ENCODE measurements around the gene PITX2. TPM values are rescaled to one million over a fixed set of nuclear protein-coding genes. Genes with fewer than 3 reads are reported as not detected.

PITX2 gene
- polyA plus RNA-seq, 1 of the 3 experiments (the other 2 are of a cell fraction), result not detected

DNA sequence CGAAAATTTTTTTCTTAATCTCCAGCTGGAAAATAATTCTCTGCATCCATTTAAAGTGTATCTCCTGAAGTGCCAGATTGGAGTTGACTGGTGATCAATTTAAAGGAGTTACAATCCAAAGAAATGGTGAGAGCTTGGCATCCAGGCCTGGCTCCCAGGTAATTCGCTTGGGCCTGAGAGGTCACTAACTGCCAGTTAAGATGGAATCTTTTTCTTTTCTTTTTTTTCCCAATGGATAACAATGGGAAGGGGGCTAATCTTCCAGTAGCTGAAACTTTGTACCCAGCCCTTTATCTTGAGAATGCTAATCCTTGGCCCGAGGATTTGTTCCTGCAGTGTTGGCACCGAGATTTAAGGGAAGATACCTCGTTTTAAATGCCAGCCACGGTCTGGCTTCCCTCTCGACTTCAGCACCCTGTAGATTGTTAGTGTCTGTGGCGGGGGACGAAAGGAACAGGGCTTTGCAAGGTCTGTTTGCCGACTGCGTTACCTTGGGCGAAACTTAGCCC, 13.3 kb upstream of the PITX2 start (continued):
- TF ChIP-seq SIN3A (IDR thresholded peaks at IDR 0.05; ENCODE audit: borderline replicate concordance, low read depth, low read length) (no peak), CHD2 (IDR thresholded peaks at IDR 0.05; ENCODE audit: low read length, partially characterized antibody) (no peak), GATA2 (CRISPR knock-in tag; IDR thresholded peaks at IDR 0.05) (no peak), RAD21 (IDR thresholded peaks at IDR 0.05; ENCODE audit: low read length) (no peak), NRF1 (IDR thresholded peaks at IDR 0.05; ENCODE audit: low read depth, low read length) (no peak), POLR2AphosphoS5 (IDR thresholded peaks at IDR 0.05; ENCODE audit: low read depth, low read length) (no peak)
- TF ChIP-seq, protein P1, sequence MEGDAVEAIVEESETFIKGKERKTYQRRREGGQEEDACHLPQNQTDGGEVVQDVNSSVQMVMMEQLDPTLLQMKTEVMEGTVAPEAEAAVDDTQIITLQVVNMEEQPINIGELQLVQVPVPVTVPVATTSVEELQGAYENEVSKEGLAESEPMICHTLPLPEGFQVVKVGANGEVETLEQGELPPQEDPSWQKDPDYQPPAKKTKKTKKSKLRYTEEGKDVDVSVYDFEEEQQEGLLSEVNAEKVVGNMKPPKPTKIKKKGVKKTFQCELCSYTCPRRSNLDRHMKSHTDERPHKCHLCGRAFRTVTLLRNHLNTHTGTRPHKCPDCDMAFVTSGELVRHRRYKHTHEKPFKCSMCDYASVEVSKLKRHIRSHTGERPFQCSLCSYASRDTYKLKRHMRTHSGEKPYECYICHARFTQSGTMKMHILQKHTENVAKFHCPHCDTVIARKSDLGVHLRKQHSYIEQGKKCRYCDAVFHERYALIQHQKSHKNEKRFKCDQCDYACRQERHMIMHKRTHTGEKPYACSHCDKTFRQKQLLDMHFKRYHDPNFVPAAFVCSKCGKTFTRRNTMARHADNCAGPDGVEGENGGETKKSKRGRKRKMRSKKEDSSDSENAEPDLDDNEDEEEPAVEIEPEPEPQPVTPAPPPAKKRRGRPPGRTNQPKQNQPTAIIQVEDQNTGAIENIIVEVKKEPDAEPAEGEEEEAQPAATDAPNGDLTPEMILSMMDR (IDR thresholded peaks at IDR 0.05), result no peak
- TF ChIP-seq, protein P2, sequence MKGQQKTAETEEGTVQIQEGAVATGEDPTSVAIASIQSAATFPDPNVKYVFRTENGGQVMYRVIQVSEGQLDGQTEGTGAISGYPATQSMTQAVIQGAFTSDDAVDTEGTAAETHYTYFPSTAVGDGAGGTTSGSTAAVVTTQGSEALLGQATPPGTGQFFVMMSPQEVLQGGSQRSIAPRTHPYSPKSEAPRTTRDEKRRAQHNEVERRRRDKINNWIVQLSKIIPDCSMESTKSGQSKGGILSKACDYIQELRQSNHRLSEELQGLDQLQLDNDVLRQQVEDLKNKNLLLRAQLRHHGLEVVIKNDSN (IDR thresholded peaks at IDR 0.05; ENCODE audit: borderline replicate concordance, low read depth), result no peak
- TF ChIP-seq, protein P3, sequence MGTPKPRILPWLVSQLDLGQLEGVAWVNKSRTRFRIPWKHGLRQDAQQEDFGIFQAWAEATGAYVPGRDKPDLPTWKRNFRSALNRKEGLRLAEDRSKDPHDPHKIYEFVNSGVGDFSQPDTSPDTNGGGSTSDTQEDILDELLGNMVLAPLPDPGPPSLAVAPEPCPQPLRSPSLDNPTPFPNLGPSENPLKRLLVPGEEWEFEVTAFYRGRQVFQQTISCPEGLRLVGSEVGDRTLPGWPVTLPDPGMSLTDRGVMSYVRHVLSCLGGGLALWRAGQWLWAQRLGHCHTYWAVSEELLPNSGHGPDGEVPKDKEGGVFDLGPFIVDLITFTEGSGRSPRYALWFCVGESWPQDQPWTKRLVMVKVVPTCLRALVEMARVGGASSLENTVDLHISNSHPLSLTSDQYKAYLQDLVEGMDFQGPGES (IDR thresholded peaks at IDR 0.05; ENCODE audit: low read depth, low read length), result no peak

DNA sequence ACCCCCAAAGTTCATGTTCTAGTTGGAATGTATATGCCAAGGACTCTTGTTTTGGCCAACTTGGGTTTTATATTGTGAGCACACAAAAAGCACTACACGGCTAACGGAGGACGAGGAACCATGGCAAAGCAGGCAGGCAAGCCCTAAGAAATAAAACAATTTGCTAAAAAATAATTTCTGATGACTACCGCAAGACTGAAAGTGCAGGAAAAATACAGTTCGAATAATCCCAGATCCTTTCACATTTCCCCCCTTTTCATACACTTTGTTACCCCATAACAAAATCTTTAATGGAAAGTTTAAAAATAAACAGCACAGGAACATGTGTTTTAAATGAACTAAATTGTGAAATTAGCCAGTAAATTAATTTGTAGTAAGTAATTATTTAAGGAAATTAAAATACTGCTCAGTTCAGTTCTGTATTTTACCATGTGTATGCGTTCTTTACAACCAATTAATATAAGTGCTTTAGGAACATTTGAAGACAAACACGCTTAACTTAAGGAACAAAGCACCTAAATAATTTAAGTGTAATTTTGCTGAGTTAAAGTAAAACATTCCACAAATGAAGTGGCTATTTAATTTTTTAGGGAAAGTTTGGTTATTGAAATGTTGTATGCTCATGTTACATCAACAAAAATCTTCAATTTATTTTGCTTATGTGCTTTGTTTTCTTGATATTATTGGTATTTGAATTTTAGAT, 12.4 kb upstream of the PITX2 start:
- H2AFZ ChIP-seq (ENCODE audit: low read depth), result no peak overlapping the region
- no peak overlapping the region for H3K4me2 ChIP-seq
- 11% methylated on average over 7 of the region's 7 CpGs for WGBS (ENCODE audit: low lambda C conversion rate)
- no peaks in the 10 kb centered on the region for H3K9me2 ChIP-seq
- H3K9ac ChIP-seq, result no peak overlapping the region
- no peaks in the 10 kb centered on the region for H3K9me3 ChIP-seq
- no peaks in the 10 kb centered on the region for H3K79me2 ChIP-seq (ENCODE audit: insufficient read depth)
- ChIA-PET CTCF (no interaction called here), POLR2A (no interaction called here)
- H3F3A ChIP-seq (replicated peaks; ENCODE audit: insufficient read depth), result no peaks in the 10 kb centered on the region
- no peaks in the 10 kb centered on the region for H3K36me3 ChIP-seq (replicated peaks in 1 of 2; ENCODE audit: control insufficient read depth in 1 of 2, insufficient read depth in 2 of 2, low read length in 1 of 2)
- no peak for DNase-seq
- H3K4me1 ChIP-seq (ENCODE audit: control insufficient read depth in 1 of 2, insufficient read depth in 2 of 2, low read depth in 1 of 2, low read length in 1 of 2), result peaks cover 0 to 10% of the 10 kb centered on the region in 2 experiments; a peak in 1 of 4 replicates
- H3K4me3 ChIP-seq (ENCODE audit: low read depth in 2 of 2, low read length in 1 of 2), result no peak overlapping the region
- H3K27me3 ChIP-seq (ENCODE audit: insufficient read depth), result peaks cover 95% of the 10 kb centered on the region
- no peaks in the 10 kb centered on the region for H4K20me1 ChIP-seq (ENCODE audit: insufficient read depth)
- H3K27ac ChIP-seq (ENCODE audit: low read depth in 2 of 2, low read length in 1 of 2), result no peak overlapping the region
- TF ChIP-seq GABPA (IDR thresholded peaks at IDR 0.05; ENCODE audit: low read depth) (no peak), EP300 (IDR thresholded peaks at IDR 0.05; ENCODE audit: borderline replicate concordance in 1 of 2, low read depth in 1 of 2, low read length in 1 of 2) (no peak), GATA2 (CRISPR knock-in tag; IDR thresholded peaks at IDR 0.05) (no peak), JUND (IDR thresholded peaks at IDR 0.05) (no peak), RCOR1 (IDR thresholded peaks at IDR 0.05; ENCODE audit: low read length) (no peak), RXRA (IDR thresholded peaks at IDR 0.05; ENCODE audit: borderline replicate concordance, low read depth) (no peak), NFIC (IDR thresholded peaks at IDR 0.05; ENCODE audit: borderline replicate concordance) (no peak), RFX5 (IDR thresholded peaks at IDR 0.05; ENCODE audit: low read length) (no peak), RAD21 (IDR thresholded peaks at IDR 0.05; ENCODE audit: low read length) (no peak), SIN3A (IDR thresholded peaks at IDR 0.05; ENCODE audit: borderline replicate concordance, low read depth, low read length) (no peak), SMC3 (IDR thresholded peaks at IDR 0.05; ENCODE audit: low read depth, low read length) (no peak), MXI1 (IDR thresholded peaks at IDR 0.05; ENCODE audit: low read depth, low read length) (no peak), TCF12 (IDR thresholded peaks at IDR 0.05) (no peak), MEF2A (IDR thresholded peaks at IDR 0.05; ENCODE audit: borderline replicate concordance, low read depth) (no peak), FOXM1 (IDR thresholded peaks at IDR 0.05; ENCODE audit: low read depth) (no peak), FOSL2 (IDR thresholded peaks at IDR 0.05; ENCODE audit: borderline replicate concordance, low read depth) (no peak), FOXJ3 (CRISPR knock-in tag; IDR thresholded peaks at IDR 0.05) (no peak)
- TF ChIP-seq, protein P4, sequence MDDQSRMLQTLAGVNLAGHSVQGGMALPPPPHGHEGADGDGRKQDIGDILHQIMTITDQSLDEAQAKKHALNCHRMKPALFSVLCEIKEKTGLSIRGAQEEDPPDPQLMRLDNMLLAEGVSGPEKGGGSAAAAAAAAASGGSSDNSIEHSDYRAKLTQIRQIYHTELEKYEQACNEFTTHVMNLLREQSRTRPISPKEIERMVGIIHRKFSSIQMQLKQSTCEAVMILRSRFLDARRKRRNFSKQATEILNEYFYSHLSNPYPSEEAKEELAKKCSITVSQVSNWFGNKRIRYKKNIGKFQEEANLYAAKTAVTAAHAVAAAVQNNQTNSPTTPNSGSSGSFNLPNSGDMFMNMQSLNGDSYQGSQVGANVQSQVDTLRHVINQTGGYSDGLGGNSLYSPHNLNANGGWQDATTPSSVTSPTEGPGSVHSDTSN (IDR thresholded peaks at IDR 0.05), result no peak
- TF ChIP-seq, protein P1 (IDR thresholded peaks at IDR 0.05), result no peak
- TF ChIP-seq, protein P2 (IDR thresholded peaks at IDR 0.05; ENCODE audit: borderline replicate concordance, low read depth), result no peak
